ENCODE measurements around the gene CD22.
"Not testable (repeated sequence)": the region's sequence is repeated elsewhere in the genome, so short reads cannot be mapped to it uniquely, and the experiment has no call there.

CD22 gene

GRCh38 chr19:35359395-35359794, 30.4 kb downstream of the CD22 start:
- not testable (repeated sequence) for DNase-seq

GRCh38 chr19:35360081-35360480, 31.1 kb downstream of the CD22 start:
- DNase-seq = not testable (repeated sequence)

- no peak for DNase-seq
Observed at GRCh38 chr19:35360880-35361420, 32.0 kb downstream of the CD22 start.

DNA sequence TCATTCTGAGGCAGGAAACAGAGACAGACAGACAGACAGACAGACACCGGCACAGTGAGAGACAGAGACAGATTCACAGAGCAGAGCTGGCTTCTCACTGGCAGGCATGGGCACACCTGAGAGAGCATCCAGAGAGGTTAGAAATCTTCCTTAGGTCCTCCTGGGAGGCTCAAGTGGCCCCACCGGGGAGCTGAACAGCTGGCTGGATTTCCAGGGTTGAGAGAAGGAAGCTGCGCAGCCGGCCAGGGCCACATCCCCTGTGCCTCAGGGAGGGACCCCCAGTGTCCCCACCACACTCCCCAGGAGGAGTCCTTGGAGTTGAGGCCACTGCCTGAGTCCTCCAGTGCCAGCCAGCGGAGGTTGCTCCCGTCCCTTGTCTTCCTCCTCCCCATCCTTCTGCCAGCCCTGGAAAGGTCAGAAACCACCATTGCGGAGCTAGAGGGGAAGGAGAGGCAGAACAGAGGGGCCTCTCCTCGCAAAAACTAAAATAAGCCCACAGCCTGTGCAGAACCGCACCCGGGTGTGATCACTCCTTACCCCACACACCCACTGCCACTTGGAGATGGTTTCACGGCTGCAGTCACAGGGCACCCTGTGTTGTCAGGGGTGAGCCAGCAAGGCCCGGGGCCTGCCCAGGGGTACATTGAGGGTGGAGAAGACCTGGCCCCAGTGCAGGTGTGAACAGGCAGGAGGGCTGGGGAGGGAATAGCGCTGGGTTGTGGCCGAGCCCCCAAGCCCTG, 33.4 kb downstream of the CD22 start:
- no peak for DNase-seq

GRCh38 chr19:35363001-35363590, 34.1 kb downstream of the CD22 start:
- no peak for DNase-seq

GRCh38 chr19:35363711-35364425, 34.9 kb downstream of the CD22 start:
- DNase-seq = no peak

- DNase-seq = no peak
Observed at GRCh38 chr19:35365303-35365702, 36.3 kb downstream of the CD22 start.

GRCh38 chr19:35368378-35368777, 39.4 kb downstream of the CD22 start:
- no peak for DNase-seq

DNA sequence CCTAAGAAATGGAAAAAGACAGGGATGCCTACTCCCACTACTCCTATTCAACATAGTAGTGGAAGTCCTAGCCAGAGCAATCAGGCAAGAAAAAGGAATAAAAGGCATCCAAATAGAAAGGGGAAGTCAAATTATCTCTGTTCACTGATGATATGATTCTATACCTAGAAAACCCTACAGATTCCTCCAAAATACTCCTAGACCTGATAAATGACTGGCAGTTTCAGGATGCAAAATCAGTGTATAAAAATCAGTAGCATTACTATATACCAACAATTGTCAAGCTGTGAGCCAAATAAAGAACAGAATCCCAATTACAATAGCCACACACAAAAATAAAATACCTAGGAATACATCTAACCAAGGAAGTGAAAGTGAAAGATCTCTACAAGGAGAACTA, 40.5 kb downstream of the CD22 start:
- DNase-seq = no peak

DNA sequence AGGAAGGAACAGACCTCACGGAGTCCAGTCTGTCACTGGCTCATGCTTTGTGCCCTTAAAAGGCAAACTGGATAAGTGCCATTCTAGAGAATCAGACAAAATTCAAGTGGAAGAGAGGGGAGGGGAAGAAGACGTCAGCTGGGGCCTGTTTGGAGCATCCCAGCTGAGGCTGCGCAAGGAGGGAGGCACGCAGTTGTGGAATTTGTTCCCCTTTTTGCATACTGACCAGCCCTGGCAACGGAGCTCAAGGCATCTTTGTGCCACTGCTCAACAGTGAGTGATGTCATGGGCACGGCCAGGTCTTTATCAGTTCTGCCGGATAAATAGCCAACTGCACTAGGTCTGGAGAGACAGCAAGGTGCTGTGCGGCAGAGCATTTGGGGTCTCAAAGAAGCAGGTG, 41.7 kb downstream of the CD22 start, which contains the start of gene GPR42:
Gene GPR42, plus strand, starts transcription at position 347 of the 400 bp plus-strand sequence. CDS start 292 bp downstream, outside the sequence.
- no peak for DNase-seq

DNA sequence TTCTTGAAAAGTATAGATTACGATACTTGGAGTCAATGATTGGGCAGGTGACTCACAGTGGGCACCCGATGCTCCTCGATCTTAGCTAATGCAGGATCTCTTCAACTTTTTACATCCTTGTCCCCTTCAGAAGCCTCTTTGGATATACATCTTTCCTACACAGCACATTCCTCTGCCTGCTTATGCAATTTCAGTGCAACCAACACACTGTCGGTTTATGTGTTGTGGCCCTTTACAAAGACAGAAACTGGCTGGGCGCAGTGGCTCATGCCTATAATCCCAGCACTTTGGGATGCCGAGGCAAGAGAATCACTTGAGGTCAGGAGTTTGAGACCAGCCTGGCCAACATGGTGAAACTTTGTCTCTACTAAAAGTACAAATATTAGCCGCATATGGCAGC, 44.5 kb downstream of the CD22 start:
- no peak for DNase-seq

DNA sequence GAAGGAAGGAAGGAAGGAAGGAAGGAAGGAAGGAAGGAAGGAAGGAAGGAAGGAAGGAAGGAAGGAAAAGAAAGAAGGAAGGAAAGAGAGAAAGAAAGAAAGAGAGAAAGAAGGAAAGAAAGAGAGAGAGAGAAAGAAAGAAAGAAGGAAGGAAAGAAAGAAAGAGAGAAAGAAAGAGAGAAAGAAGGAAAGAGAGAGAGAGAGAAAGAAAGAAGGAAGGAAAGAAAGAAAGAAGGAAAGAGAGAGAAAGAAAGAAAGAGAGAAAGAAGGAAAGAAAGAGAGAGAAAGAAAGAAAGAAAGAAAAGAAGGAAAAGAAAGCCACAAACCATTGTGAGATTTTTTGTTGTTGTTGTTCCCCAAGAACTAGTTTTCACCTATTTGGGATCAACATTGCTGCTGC, 45.0 kb downstream of the CD22 start:
- not testable (repeated sequence) for DNase-seq

DNA sequence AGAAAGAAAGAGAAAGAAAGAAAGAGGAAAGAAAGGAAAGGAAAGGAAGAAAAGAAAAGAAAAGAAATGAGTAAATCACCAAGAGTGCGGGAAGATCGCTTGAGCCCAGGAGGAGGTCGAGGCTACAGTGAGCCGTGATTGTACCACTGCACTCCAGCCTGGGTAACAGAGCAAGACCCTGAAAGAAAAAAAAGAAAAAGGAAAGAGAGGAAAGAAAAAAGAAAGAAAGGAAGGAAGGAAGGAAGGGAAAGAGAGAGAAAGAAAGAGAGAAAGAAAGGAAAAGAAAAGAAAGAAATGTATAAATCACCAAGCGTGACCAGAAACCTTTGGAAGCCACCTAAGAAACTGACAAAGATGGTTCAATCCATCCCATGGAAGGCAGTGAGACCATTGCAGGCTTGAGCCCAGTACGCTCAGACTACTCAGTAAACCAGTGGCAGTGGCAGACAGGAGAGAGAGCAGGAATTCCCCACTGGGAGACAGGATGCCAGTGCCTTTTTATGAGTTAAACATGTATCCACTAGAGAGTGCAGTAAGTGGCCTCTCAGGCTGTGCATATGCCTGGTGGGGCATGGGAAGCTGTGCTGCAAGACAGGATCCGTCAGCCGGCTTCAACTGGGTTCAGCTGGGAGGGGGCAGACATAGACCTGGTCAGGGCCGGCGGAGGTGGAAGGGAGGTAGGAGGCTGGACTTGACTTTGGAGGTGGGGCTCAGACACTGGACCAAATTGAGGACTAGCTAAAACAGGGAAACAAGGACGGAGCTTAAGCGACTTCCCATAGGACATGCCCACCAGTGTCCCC, 46.7 kb downstream of the CD22 start:
- no peak for DNase-seq

- no peak for DNase-seq
Observed at GRCh38 chr19:35377656-35378055, 48.7 kb downstream of the CD22 start.

DNA sequence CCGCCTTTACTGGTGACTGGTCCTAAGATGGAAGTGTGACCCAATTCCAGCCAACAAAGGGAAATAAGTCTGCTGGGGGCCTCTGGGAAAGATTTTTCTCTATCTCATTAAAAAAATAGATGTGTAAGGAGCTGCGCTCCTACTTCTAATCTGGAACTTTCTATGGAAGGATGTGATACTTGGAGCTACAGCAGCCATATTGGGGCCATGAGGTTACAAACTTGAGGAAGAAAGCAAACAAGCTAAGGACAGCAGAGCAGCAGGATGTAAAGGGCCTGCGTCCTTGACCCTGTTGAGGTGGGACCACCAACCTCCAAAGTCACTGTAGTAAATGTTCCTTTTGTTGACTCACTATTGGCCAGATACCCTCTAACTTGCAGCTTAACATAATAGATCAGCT, 49.4 kb downstream of the CD22 start:
- DNase-seq = no peak

- not testable (repeated sequence) for DNase-seq
Observed at GRCh38 chr19:35379545-35379944, 50.6 kb downstream of the CD22 start.

DNA sequence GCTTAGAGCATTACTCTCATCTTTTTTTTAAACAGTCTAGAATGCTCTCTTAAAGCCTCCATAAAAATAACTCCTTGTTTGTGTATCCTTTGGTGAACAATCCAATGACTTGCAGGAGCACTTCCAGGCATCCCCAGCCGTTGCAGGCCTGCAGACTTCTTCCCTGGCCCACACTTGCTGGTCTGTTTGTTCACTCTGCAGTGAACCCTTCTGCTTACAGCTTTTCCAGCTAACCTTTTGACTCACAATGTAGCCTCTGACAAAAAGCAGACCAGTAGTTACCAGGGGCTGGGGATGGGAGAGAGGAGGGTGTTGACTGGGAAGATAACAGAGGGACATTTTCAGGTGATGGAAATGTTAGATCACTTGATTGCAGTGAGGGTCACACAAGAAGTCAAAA, 51.0 kb downstream of the CD22 start:
- DNase-seq = no peak

- no peak for DNase-seq
Observed at GRCh38 chr19:35380450-35381124, 51.6 kb downstream of the CD22 start.

GRCh38 chr19:35381318-35381717, 52.3 kb downstream of the CD22 start:
- DNase-seq = no peak

GRCh38 chr19:35381926-35382325, 52.9 kb downstream of the CD22 start:
- no peak for DNase-seq

DNA sequence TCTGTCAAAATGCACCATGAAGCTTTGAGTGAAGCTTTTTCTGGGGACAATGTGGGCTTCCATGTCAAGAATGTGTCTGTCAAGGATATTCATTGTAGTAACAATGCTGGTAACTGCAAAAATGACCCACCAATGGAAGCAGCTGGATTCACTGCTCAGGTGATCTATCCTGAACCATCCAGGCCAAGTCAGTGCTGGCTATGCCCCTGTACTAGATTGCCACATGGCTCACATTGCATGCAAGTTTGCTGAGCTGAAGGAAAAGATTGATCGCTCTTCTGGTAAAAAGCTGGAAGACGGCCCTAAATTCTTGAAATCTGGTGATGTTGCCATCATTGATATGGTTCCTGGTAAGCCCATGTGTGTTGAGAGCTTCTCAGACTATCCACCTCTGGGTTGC, 54.5 kb downstream of the CD22 start:
- DNase-seq = no peak

Measured in suppressor macrophage (primary cell).